ENCODE measurements around the gene PHF24.
"Not testable (repeated sequence)": the region's sequence is repeated elsewhere in the genome, so short reads cannot be mapped to it uniquely, and the experiment has no call there.

PHF24 gene

DNA sequence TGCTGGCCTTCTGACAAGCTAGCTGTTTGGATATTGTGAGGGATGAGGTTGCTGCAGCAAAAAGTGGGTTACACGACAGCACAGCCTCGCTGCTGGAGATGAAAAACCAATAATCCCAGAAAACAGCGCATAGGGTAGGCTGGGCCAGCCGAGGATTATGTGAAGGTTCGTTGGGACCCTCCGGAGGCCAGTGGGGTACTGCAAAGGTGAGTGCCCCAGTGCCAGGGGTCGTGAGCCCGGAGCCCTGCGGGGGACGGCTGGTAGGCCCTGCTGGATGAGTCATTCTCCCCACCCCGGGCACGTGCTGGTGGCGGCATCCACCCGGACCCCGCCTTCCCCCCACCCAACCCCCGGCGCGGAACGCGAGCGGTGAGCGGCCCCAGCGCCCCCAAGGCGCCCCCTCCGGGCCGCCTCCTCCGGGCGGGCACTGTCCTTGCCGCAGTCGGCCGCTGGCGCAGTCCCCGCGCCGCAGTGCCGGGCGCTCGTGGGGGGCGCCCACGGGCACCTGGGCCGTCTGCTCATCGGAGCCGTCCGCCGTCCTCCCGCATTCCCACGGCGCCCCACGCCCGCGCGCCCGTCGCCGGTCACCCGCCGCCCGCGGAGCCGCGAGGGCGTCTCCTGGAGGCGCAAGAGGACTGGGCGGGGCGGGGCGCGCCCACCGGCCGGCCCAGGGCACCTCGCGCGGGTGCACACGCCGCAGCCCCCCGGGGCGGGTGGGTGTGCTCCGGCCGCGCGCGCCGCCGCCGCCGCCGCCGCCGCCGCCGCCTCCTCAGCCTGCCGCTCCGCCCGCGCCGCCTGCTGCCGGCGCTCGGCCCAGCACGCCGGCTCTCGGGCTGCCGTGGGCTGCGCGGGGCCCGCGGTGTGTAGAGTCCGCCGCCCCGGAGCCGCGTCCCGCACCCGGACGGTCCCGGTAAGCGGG, at the start of gene PHF24:
PHF24 (plus strand) TSS at position 794 of the 919 bp plus-strand sequence. CDS start 13,014 bp downstream, outside the sequence.
- Histone ChIP-seq H3K4me1 (ENCODE audit: insufficient read depth, low read length) (peaks cover 11% of the 10 kb centered on the region), H3K9me3 (ENCODE audit: low read length) (peaks cover 2% of the 10 kb centered on the region), H3K4me3 (ENCODE audit: low read length) (peak within 1 kb of the TSS; percentile 35), H2AFZ (ENCODE audit: low read depth, low read length) (no peak within 1 kb of the TSS), H3K36me3 (ENCODE audit: insufficient read depth, low read length) (no peaks in the 10 kb centered on the region), H3K27me3 (ENCODE audit: insufficient read depth, low read length) (peaks cover 58% of the 10 kb centered on the region)

DNA sequence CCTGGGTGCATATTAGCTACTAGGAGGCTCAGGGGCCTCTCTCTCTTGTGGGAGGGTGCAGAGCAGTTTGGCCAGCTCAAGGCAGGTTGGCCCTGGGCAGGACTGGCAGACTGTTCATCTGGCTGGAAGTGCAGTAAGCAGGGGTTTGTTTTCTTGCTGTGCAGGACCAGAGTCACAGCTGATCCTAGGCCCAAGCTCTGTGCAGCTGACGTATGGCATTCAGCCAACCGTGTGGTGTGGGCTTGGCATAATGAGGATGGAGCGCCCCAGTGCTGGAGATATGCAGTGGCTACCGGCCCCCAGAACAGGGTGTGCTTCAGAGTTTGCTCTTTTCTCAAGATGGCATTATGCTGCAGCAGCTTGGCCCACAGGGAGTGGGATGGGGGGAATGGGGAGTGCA, 31.0 kb upstream of the PHF24 start:
- no peaks in the 10 kb centered on the region for H3K9me3 ChIP-seq (ENCODE audit: low read length)
- no peaks in the 10 kb centered on the region for H3K4me1 ChIP-seq (ENCODE audit: insufficient read depth, low read length)
- peaks cover 5% of the 10 kb centered on the region for H3K27me3 ChIP-seq (ENCODE audit: insufficient read depth, low read length)
- H3K4me3 ChIP-seq (ENCODE audit: low read length): no peak overlapping the region
- no peak overlapping the region for H2AFZ ChIP-seq (ENCODE audit: low read depth, low read length)
- H3K36me3 ChIP-seq (ENCODE audit: insufficient read depth, low read length): no peaks in the 10 kb centered on the region

DNA sequence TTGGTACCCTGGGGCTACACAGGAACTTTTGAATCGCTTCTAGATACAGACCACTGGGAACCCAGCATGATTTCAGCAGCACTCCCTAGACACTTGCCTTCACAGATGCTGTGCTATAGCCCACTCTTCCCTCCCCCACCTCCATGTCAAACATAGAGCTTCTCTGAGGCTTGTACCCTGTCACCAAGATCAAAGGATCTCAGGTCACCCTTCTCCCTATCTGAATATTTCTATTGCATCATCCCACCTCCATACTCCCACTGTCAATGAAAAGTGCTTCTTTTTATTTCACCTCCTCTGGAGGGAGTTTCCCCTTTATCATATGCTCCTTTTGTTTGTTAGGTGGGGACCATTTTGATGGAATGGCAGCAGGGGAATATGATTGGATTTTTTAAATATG, 29.2 kb upstream of the PHF24 start:
- no peaks in the 10 kb centered on the region for H3K9me3 ChIP-seq (ENCODE audit: low read length)
- no peaks in the 10 kb centered on the region for H3K4me1 ChIP-seq (ENCODE audit: insufficient read depth, low read length)
- no peak overlapping the region for H3K4me3 ChIP-seq (ENCODE audit: low read length)
- H2AFZ ChIP-seq (ENCODE audit: low read depth, low read length): no peak overlapping the region
- no peaks in the 10 kb centered on the region for H3K36me3 ChIP-seq (ENCODE audit: insufficient read depth, low read length)
- H3K27me3 ChIP-seq (ENCODE audit: insufficient read depth, low read length): peaks cover 5% of the 10 kb centered on the region

DNA sequence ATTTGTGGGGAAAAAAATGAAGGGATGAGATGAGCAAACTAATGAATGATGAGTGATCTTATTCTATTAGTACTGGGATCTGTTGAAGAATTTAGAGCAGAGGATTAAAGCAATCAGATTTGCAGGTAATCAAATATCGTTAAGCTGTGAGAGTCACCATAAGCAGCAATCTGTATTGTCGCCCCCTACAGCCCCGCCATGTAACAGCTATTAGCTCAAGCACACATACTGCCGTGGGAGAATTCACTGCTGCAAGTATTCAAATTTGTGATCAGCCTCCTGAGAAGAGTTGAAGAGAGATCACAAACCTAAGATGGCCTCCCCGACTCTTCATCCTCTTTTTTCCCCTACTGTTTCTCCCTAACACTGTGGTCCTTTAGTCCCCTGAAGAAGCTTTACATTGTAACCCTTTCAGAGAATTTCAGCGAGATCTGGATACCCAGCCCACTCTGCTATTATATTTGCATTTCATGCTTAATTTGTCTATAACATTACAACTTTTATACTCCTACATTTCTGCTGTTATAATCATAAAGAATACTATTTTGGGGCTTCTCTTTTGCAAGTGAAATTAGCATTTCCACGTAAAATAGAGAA, 28.5 kb upstream of the PHF24 start:
- no peaks in the 10 kb centered on the region for H3K36me3 ChIP-seq (ENCODE audit: insufficient read depth, low read length)
- no peaks in the 10 kb centered on the region for H3K4me1 ChIP-seq (ENCODE audit: insufficient read depth, low read length)
- H2AFZ ChIP-seq (ENCODE audit: low read depth, low read length): no peak overlapping the region
- H3K4me3 ChIP-seq (ENCODE audit: low read length): no peak overlapping the region
- H3K27me3 ChIP-seq (ENCODE audit: insufficient read depth, low read length): peaks cover 5% of the 10 kb centered on the region
- H3K9me3 ChIP-seq (ENCODE audit: low read length): no peaks in the 10 kb centered on the region

DNA sequence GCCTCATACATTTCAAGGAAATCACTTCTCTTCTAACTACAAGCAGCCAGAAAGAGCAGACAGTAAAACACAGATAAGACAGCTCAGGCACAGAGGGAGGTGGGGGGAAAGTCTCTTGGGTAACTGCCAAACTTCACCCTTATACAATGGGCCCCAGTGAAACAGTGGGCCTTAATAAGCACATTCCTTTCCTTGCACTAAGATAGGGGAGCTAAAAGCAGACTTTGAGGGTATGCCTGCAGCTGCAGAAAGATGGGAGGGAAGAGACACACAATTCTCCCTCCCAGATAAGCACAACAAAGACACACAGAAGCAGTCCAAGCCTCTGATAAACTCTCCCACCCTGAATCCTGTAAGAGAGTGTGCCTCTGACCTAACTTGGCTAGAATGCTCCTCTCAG, 18.1 kb upstream of the PHF24 start:
- not testable (repeated sequence) for H2AFZ ChIP-seq (ENCODE audit: low read depth, low read length); H3K36me3 ChIP-seq (ENCODE audit: insufficient read depth, low read length); H3K4me3 ChIP-seq (ENCODE audit: low read length); H3K4me1 ChIP-seq (ENCODE audit: insufficient read depth, low read length); H3K27me3 ChIP-seq (ENCODE audit: insufficient read depth, low read length); H3K9me3 ChIP-seq (ENCODE audit: low read length)

DNA sequence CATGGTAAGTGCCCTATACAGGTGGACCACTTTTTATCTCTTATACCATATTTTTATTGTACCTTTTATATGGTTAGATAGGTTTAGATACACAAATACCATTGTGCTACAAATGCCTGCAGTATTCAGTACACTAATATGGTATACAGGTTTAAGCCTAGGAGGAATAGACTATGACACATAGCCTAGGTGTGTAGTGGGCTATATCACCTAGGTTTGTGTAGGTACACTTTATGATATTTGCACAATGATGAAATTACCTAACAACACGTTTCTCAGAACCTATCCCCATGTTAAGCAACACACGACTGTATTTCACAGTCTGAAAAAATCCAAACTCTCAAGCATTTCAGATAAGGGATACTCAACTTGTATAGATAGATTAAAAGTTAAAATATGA, 9.6 kb upstream of the PHF24 start:
- H3K9me3 ChIP-seq (ENCODE audit: low read length): no peaks in the 10 kb centered on the region
- no peaks in the 10 kb centered on the region for H3K36me3 ChIP-seq (ENCODE audit: insufficient read depth, low read length)
- H3K4me1 ChIP-seq (ENCODE audit: insufficient read depth, low read length): no peaks in the 10 kb centered on the region
- H2AFZ ChIP-seq (ENCODE audit: low read depth, low read length): no peak overlapping the region
- H3K4me3 ChIP-seq (ENCODE audit: low read length): no peak overlapping the region
- peaks cover 4% of the 10 kb centered on the region for H3K27me3 ChIP-seq (ENCODE audit: insufficient read depth, low read length)

DNA sequence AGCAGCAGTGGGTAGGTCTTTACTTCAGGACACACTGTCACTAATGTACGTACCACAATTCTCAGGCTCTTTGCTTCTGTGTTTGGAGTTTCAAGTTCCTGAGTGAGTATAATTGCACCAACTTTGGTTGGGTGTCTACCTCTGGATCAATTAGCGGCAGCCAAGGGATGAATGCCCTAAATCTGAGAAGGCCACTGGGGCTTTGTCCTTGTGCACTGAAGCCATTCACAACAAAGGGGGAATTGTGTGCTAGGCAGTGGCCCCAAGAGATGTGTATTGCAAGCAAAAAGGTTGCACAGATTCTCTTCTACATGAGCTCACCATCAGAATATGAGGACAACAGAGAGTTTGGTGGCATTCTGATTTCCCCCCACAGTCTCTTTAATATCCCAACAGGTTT, 3.9 kb upstream of the PHF24 start:
- H2AFZ ChIP-seq (ENCODE audit: low read depth, low read length): no peak overlapping the region
- peaks cover 2% of the 10 kb centered on the region for H3K9me3 ChIP-seq (ENCODE audit: low read length)
- peaks cover 28% of the 10 kb centered on the region for H3K27me3 ChIP-seq (ENCODE audit: insufficient read depth, low read length)
- no peaks in the 10 kb centered on the region for H3K36me3 ChIP-seq (ENCODE audit: insufficient read depth, low read length)
- no peak overlapping the region for H3K4me3 ChIP-seq (ENCODE audit: low read length)
- peaks cover 11% of the 10 kb centered on the region for H3K4me1 ChIP-seq (ENCODE audit: insufficient read depth, low read length)

DNA sequence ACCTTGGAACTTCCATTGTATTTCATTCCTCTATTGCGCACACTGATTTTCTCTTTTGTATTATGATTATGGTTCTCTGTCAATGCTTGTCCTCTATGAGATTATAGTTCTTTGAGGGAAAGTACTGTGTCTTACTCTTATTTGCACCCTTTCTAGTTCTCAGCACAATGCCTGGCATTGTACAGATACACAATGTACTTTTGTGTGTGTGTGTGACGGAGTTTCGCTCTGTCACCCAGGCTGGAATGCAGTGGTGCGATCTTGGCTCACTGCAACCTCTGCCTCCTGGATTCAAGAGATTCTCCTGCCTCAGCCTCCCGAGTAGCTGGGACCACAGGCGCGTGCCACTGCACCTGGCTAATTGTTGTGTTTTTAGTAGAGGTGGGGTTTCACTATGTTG, 2.0 kb upstream of the PHF24 start:
- H3K4me1 ChIP-seq (ENCODE audit: insufficient read depth, low read length): peaks cover 11% of the 10 kb centered on the region
- H3K9me3 ChIP-seq (ENCODE audit: low read length); H3K4me3 ChIP-seq (ENCODE audit: low read length); H2AFZ ChIP-seq (ENCODE audit: low read depth, low read length); H3K36me3 ChIP-seq (ENCODE audit: insufficient read depth, low read length): not testable (repeated sequence)
- H3K27me3 ChIP-seq (ENCODE audit: insufficient read depth, low read length): peaks cover 45% of the 10 kb centered on the region

DNA sequence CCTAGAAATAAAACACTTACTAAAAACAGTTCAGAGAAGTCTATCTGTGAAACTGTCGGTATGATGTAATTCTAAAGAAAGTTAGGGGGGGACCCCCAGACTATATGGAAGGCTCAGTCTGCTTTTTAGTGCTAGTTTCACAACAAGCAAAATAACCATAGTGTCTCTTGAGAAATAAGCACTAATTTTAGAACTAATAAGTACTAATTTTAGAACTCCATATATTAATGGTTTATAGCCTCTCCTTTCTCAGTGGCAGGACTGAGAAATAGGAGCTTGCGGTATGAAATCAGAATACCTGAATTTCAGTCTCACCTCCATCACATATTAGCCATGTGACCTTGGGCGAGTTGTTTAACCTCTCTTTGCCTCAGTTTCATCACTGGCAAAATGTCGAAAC, 1.4 kb upstream of the PHF24 start:
- Histone ChIP-seq H3K4me1 (ENCODE audit: insufficient read depth, low read length) (peaks cover 11% of the 10 kb centered on the region), H3K27me3 (ENCODE audit: insufficient read depth, low read length) (peaks cover 51% of the 10 kb centered on the region), H2AFZ (ENCODE audit: low read depth, low read length) (no peak overlapping the region)

DNA sequence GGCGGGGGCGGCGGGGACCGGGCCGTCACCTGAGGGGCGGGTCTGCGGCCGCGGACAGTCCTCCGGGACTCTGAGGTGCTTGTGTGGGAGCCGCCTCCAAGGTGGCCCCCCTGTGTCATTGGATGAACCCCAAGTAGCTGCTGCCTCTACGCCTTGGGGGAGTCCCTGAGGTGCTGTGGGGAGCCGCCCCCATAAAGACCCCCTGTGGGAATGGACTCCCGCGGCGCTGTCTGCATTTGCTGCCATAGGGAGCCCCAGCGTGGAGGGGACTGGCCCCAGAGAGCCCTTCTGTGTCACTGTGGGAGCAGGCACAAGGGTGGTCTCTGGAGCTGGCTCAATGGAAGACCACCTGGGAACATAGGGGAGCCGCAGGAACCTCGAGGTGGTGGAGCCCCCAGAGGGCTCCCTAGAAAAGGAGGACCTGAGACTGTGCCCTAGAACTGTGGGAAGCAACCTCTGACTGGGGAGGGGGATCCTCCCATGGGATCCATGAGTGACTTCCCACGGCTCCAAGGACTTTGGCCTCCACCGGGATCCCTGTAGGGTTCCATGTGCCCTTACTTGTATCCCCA, 412 bp downstream of the PHF24 start:
- H3K9me3 ChIP-seq (ENCODE audit: low read length): peaks cover 2% of the 10 kb centered on the region
- peak overlapping the region; percentile 27 for H3K4me3 ChIP-seq (ENCODE audit: low read length)
- H3K27me3 ChIP-seq (ENCODE audit: insufficient read depth, low read length): peaks cover 65% of the 10 kb centered on the region
- H3K4me1 ChIP-seq (ENCODE audit: insufficient read depth, low read length): peaks cover 11% of the 10 kb centered on the region
- no peak overlapping the region for H2AFZ ChIP-seq (ENCODE audit: low read depth, low read length)
- no peaks in the 10 kb centered on the region for H3K36me3 ChIP-seq (ENCODE audit: insufficient read depth, low read length)

More for the DNA sequence above, 1.4 kb upstream of the PHF24 start:
- Histone ChIP-seq H3K36me3 (ENCODE audit: insufficient read depth, low read length) (no peaks in the 10 kb centered on the region), H3K4me3 (ENCODE audit: low read length) (no peak overlapping the region), H3K9me3 (ENCODE audit: low read length) (peaks cover 2% of the 10 kb centered on the region)

DNA sequence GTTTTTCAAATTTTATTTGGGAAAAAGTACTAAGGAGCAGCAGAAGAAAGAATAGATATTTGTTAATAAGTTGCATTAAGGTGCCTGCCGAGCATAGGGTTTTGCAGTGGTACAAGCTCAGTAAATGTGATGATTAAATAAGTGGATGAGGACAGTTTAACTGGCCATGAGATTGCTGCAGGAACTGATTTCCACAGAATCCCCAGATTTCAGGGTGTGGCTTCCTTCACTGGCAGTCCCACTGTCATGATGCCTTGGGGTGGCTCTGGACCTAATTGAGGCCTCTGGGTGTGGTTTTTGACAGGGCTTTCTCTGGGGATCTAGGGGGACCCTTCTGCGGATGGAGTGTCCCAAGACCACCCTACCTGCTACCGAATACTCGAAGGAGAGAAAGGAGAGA, 1.4 kb downstream of the PHF24 start:
- Histone ChIP-seq H2AFZ (ENCODE audit: low read depth, low read length) (no peak overlapping the region), H3K27me3 (ENCODE audit: insufficient read depth, low read length) (peaks cover 73% of the 10 kb centered on the region), H3K4me3 (ENCODE audit: low read length) (no peak overlapping the region), H3K36me3 (ENCODE audit: insufficient read depth, low read length) (no peaks in the 10 kb centered on the region), H3K4me1 (ENCODE audit: insufficient read depth, low read length) (peaks cover 6% of the 10 kb centered on the region), H3K9me3 (ENCODE audit: low read length) (peaks cover 2% of the 10 kb centered on the region)

DNA sequence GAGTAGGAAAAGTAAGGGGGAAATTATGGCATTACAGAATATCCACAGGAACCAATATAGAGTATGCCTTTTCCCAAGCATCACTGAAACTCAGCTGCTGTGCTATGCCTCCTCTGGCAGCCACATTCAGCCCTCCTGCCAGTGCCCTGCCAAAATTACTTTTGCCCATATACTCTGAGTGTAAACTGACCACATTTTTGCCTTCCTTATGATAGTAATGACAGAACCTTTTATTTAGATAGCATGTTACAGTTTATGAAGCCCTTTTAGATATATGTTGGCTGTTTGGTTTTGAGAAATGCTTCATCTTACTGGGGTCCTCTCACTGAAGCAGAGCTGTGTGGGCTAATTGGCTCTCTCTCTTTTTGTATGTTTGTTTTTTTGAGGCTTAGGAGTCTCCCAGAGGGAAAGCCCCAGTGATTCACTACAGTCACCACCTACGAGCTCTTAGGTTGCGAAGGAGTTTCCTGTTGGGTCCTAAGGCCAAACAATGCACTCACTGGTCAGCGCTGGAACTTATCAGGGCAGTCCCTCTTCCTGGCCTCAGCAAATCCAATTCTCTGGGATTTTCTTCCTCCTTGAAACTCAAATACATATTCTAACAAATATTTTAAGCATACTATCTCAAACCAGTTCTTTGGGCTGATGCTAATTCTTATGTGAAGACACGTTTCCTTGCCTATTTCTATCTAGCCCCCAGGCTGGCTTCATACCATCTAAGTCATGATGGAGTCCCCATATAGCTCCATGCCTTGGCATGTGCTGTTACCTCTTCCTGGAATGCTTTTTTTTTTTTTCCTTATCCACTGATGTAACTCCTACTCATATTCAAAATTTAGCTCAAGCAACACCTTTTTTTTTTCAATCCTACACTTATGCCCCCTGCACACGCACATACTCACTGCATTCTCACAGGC, 3.7 kb downstream of the PHF24 start:
- Histone ChIP-seq H3K36me3 (ENCODE audit: insufficient read depth, low read length) (no peaks in the 10 kb centered on the region), H2AFZ (ENCODE audit: low read depth, low read length) (no peak overlapping the region), H3K4me1 (ENCODE audit: insufficient read depth, low read length) (peaks cover 4% of the 10 kb centered on the region), H3K9me3 (ENCODE audit: low read length) (no peaks in the 10 kb centered on the region), H3K27me3 (ENCODE audit: insufficient read depth, low read length) (peaks cover 75% of the 10 kb centered on the region), H3K4me3 (ENCODE audit: low read length) (no peak overlapping the region)
